Mucosa of descending colon (tissue), 3 donors: ENCODE measurements around the gene KRT35. TPM values are rescaled to one million over a fixed set of nuclear protein-coding genes. Genes with fewer than 3 reads are reported as not detected.

Experiments
- ATAC-seq: fragments of 200-7000 bp; cut with Tn5 transposase; one replicate; pipeline ENCODE4 v1.9.1; 2020; ENCODE audit warnings: mild to moderate bottlenecking, moderate library complexity
- DNase-seq, 3 donors: peaks; one replicate each; pipeline ENCODE4 v3.0.0-alpha.2; 2020
- H3K36me3 ChIP-seq: fragments of 200-600 bp; one replicate; pipeline ENCODE4 v1.8.0; 2021; ENCODE audit warnings: low read depth, mild to moderate bottlenecking
- H3K4me1 ChIP-seq: fragments of 200-600 bp; one replicate; pipeline ENCODE4 v1.8.0; 2021; ENCODE audit warnings: low read depth, mild to moderate bottlenecking
- H3K4me3 ChIP-seq: fragments of 200-600 bp; one replicate; pipeline ENCODE4 v1.8.0; 2021; ENCODE audit warnings: mild to moderate bottlenecking
- H3K9me3 ChIP-seq: fragments of 200-600 bp; one replicate; pipeline ENCODE4 v1.8.0; 2021; ENCODE audit warnings: mild to moderate bottlenecking
- intact Hi-C, 2 donors: fragments of 100-400 bp; cut with DNase I in 1 of 2; cut with micrococcal nuclease in 1 of 2; formaldehyde crosslinking; loops; one replicate each; pipeline versions ENCODE4 v1.11.0 to v1.11.1; 2022; cut with DNase I, micrococcal nuclease
- total RNA-seq, 3 donors: library from RNA; stranded (reverse); fragmentation: NEBNext Ultra II Directional in 2 of 3; extraction: Animal tissue kit (Norgen Biotek cat#: 25700) in 2 of 3; gene quantifications; one replicate each; pipeline versions ENCODE4 v1.2.1 to v1.2.4, GENCODE V29; 2021 to 2023
- TF ChIP-seq, protein P1 (sequence below): fragments of 200-600 bp; IDR thresholded peaks from one replicate; pipeline ENCODE4 v1.8.0; 2022; ENCODE audit warnings: antibody characterized with exemption, mild to moderate bottlenecking
- donor health status: DM: no; HTN: no; CAD: no; lungs with moderate emphysema.
- donor health status: DM: no; HTN: no; CAD: no.
- donor health status: DM: no; HTN: yes; CAD: no.

KRT35 gene
- total RNA-seq, 3 donors from 2014 or later: not detected

DNA sequence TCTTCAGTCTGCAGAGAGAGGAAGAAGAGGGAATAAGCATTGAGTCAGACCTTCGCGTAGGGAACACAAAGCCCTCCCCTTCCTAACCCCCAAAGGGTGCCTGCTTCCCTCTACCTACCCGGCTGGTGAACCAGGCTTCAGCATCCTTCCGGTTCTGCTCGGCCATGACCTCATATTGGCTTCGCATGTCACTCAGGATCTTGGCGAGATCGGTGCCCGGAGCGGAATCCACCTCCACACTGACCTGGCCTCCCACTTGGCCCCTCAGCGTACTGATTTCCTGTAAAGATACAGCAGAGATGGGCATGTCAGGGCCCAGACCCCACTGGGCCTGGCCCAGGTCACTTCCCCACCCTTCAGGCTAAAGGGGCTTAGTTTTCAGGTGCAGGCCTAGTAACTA is 43.3 kb upstream of the KRT35 start:
- intact Hi-C loops: no loop called here
- Histone ChIP-seq H3K36me3 (no peaks in the 10 kb centered on the region), H3K9me3 (no peaks in the 10 kb centered on the region), H3K4me3 (no peak overlapping the region), H3K4me1 (peaks cover 43% of the 10 kb centered on the region)
- no peak for ATAC-seq
- no peak for DNase-seq
- TF ChIP-seq, protein P1, sequence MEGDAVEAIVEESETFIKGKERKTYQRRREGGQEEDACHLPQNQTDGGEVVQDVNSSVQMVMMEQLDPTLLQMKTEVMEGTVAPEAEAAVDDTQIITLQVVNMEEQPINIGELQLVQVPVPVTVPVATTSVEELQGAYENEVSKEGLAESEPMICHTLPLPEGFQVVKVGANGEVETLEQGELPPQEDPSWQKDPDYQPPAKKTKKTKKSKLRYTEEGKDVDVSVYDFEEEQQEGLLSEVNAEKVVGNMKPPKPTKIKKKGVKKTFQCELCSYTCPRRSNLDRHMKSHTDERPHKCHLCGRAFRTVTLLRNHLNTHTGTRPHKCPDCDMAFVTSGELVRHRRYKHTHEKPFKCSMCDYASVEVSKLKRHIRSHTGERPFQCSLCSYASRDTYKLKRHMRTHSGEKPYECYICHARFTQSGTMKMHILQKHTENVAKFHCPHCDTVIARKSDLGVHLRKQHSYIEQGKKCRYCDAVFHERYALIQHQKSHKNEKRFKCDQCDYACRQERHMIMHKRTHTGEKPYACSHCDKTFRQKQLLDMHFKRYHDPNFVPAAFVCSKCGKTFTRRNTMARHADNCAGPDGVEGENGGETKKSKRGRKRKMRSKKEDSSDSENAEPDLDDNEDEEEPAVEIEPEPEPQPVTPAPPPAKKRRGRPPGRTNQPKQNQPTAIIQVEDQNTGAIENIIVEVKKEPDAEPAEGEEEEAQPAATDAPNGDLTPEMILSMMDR: no peak

DNA sequence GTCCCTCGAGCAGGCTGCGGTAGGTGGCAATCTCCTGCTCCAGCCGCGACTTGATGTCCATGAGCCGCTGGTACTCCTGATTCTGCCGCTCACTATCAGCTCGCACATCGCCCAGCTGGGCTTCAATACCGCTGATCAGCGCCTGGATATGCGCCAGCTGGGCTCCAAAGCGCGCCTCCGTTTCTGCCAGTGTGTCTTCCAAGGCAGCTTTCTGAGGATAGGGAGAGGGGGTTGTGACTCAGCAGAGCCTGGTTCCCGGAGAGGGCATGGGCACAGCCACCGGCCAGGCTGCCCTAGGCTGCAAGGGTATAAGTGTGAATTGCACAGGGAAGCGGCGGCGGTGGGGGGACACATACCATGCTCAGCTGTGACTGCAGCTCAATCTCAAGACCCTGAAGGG is 42.8 kb upstream of the KRT35 start:
- no peak overlapping the region for H3K4me3 ChIP-seq
- DNase-seq: peak in 2 of 3 donors; percentile 43 to 62
- H3K4me1 ChIP-seq: peaks cover 40% of the 10 kb centered on the region
- TF ChIP-seq, protein P1: no peak
- no peaks in the 10 kb centered on the region for H3K9me3 ChIP-seq
- no peaks in the 10 kb centered on the region for H3K36me3 ChIP-seq
- intact Hi-C loops: no loop called here
- no peak for ATAC-seq

DNA sequence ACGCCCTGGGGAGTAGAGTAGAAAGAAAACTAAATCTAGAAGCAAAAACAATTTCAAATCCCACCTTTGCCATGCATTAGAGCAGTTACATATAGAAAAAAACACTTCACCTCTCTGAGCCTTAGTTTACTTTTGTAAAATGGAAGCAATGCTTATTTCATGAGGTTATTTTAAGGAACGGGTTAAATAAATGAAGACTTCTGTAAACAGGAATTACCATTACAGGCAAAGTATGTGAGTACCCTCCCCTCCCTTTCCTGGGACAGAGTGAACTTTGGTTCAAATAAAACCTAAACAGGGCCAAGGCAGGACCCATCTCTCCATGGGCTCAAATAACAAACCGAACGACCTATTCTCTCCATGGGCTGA is 42.3 kb upstream of the KRT35 start:
- ATAC-seq (no peak), DNase-seq (no peak)
- intact Hi-C loops: no loop called here
- Histone ChIP-seq H3K36me3 (no peaks in the 10 kb centered on the region), H3K9me3 (no peaks in the 10 kb centered on the region), H3K4me1 (peaks cover 40% of the 10 kb centered on the region), H3K4me3 (no peak overlapping the region)
- TF ChIP-seq, protein P1: no peak

DNA sequence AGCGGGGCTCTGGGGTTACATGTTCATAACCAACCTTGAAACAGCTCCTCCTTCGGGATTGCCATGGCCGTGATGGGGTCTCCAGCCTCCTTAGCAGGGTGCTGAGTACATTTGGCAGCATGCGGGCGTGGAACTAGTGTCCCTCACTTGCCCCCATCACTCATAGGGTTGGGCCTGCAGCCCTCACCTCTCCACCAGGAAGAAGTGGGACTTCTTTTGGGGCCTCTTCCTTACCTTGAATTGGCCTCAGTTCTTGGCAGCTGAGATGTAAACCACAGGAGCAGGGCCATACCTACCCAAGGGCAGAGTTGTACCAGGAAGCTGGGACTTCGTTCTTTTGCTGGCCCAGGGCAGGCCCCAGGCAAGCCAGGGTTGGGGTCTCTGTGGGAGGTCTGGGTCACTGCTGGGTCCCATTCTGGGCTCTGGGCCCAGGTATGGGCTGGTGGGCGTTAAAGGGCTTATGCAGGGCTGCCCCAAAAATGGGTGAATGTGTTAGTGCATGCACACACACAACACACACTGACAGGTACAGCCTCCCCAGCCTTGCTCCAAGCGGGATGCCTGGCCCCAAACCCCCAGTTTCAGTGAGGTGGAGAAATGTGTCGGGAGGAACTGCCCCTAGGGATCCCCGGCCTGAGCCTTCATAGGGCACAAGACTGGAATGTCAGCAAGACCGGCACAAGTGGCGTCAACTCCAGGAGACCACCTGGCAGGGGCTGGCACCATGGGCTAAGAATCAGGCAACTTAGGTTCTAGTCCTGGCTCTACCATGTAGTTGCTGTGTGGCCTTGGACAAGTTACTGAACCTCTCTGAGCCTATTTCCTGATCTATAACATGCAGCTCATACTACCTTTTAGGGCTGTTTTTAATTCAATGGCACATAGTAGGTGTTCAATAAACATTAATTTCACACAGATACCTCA is 41.6 kb upstream of the KRT35 start:
- intact Hi-C loops: no loop called here
- H3K4me3 ChIP-seq: no peak overlapping the region
- DNase-seq (peak in 2 of 3 donors; percentile 63 to 68), ATAC-seq (peak; percentile 40)
- H3K9me3 ChIP-seq: no peaks in the 10 kb centered on the region
- TF ChIP-seq, protein P1: no peak
- no peaks in the 10 kb centered on the region for H3K36me3 ChIP-seq
- peaks cover 40% of the 10 kb centered on the region for H3K4me1 ChIP-seq

DNA sequence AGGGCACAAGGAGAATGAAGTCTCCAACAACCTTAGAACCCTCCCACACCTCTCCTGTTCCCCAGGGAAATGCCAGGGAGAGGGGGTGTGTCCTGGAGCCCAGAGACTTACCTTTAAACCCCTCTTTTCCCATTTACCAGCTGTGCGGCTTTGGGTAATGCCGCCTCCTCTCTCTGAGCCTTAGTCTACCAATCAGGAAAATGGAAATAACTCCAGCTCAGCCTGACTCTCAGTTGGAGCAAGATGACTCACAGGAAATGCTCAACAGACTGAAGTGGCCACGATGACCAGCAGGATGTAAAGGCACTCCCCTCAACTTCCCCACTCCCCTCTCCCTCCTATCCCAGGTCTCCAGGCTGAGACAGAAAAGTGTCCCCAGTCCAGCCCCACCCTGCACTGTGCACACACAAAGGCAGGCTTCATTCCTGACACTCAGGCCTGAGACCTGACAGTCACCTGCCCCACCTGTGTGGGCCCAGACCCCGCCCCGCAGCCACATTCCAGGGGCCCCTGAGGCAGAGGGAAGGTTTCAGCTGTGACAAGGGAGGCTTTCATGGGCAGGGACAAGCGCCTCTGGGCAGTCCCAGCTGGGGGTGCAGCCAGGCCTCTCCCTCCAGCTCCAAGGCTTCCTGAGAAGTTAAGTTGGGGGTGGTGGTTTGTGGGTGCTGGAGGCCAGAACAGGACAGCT is 40.8 kb upstream of the KRT35 start:
- intact Hi-C loops: no loop called here
- ATAC-seq (peak; percentile 66), DNase-seq (peak; percentile 77 to 89 (median 88))
- peaks cover 40% of the 10 kb centered on the region for H3K4me1 ChIP-seq
- H3K9me3 ChIP-seq: no peaks in the 10 kb centered on the region
- no peak overlapping the region for H3K4me3 ChIP-seq
- TF ChIP-seq, protein P1: no peak
- no peaks in the 10 kb centered on the region for H3K36me3 ChIP-seq
